ENCODE results near the gene TNNT1.
A peak's percentile ranks its signal among the peaks of the same experiment; 100 is the strongest.

The TNNT1 gene

GRCh38 chr19:55086730-55087541 lies 62.1 kb downstream of the TNNT1 start:
- DNase-seq = peak; percentile 76

- no peak for DNase-seq
These were observed 62.9 kb downstream of the TNNT1 start for GRCh38 chr19:55085923-55086715.

- DNase-seq = no peak
These were observed 64.6 kb downstream of the TNNT1 start for GRCh38 chr19:55084416-55084815.

DNA sequence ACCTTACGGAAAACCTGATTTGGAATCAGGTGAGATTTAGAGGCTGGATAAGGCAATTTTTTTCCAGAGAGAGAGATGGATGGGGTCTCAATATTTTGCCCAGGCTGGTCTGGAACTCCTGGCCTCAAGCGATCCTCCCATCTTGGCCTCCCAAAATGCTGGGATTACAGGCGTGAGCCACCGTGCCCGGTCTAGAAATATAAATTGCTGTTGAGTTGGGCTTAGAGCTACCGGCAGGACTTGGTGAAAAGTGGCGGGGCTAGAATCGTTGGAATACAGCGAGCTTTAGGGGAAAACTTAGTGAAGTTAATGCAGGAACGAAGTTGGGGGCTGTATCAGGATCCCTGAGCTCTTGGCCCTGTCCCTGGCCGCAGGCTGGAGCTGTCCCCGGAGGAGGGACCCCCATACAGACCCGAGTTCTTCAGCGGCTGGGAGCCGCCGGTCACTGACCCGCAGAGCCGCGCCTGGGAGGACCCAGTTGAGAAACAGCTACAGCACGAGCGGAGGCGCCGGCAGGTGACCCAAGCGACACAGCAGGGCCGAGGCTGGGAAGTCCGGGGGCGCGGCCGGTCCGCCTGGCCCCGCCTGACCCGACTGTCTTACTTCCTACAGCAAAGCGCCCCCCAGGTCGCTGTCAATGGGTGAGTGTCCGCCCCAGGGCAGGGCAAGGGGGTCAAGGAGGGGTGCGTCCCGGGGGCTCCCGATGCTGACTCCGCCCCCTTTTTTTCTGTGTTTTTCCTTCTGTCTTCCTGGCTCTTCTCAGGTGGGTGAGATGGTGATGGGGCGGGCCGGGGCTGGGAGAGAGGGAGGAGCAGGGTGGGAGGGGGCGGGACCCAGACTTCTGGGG lies 65.8 kb downstream of the TNNT1 start:
- no peak for DNase-seq
